DND-41 (cell line): ENCODE results near the gene RASL11A.

Experiments
- CTCF ChIP-seq: IDR thresholded peaks from 2 replicates; pipeline ENCODE4 v1.5.1; 2012; ENCODE audit warnings: borderline replicate concordance, low read length, moderate library complexity, mild to moderate bottlenecking; ENCODE audit not compliant: poor library complexity, severe bottlenecking; ENCODE audit errors: extremely low read depth
- EZH2 ChIP-seq: IDR thresholded peaks from 3 replicates; pipeline ENCODE4 v1.6.1; 2012; ENCODE audit warnings: borderline replicate concordance, low read depth, mild to moderate bottlenecking, moderate library complexity, low read length, inconsistent platforms; ENCODE audit not compliant: severe bottlenecking

GRCh38 chr13:27252467-27252866 lies 18.2 kb upstream of the RASL11A start:
- TF ChIP-seq CTCF (no peak), EZH2 (no peak)
